SK-N-MC (cell line): ENCODE results near the gene ERGIC1.
"Not testable (repeated sequence)": the region's sequence is repeated elsewhere in the genome, so short reads cannot be mapped to it uniquely, and the experiment has no call there.

ENCODE experiments used
- DNase-seq: peaks from one replicate; pipeline ENCODE4 v3.0.0-alpha.2; 2011; ENCODE audit warnings: low read depth, low spot score
- H3K27ac ChIP-seq: fragments of 200-600 bp; sonication (generic); 2 replicates; pipeline ENCODE4 v1.5.1; 2016; ENCODE audit warnings: mixed run types
- H3K36me3 ChIP-seq: fragments of 200-600 bp; sonication (generic); 2 replicates; pipeline ENCODE4 v1.6.1; 2017; ENCODE audit warnings: antibody characterized with exemption, low read length, mixed read lengths; ENCODE audit not compliant: insufficient read depth
- H3K4me3 ChIP-seq: fragments of 200-600 bp; sonication (generic); 2 replicates; pipeline ENCODE4 v1.5.1; 2016
- H3K9ac ChIP-seq: fragments of 200-600 bp; sonication (generic); 2 replicates; pipeline ENCODE4 v1.8.0; 2017; ENCODE audit warnings: mixed run types, mixed read lengths; ENCODE audit not compliant: insufficient read length
- H3K9me3 ChIP-seq: fragments of 200-600 bp; sonication (generic); 2 replicates; pipeline ENCODE4 v1.6.1; 2017; ENCODE audit warnings: low read depth, mild to moderate bottlenecking, antibody characterized with exemption, low read length, moderate library complexity, mixed read lengths
- EZH2 ChIP-seq: fragments of 200-600 bp; sonication (generic); IDR thresholded peaks from one replicate; pipeline ENCODE4 v1.6.1; 2017; ENCODE audit warnings: antibody characterized with exemption
- FOXP2 ChIP-seq: optimal IDR thresholded peaks from 2 replicates; pipeline ENCODE3; 2011; ENCODE audit warnings: mild to moderate bottlenecking, moderate library complexity; ENCODE audit not compliant: insufficient read depth; ENCODE audit errors: extremely low read length, control extremely low read depth
- POLR2AphosphoS5 ChIP-seq: IDR thresholded peaks from 2 replicates; pipeline ENCODE4 v1.6.1; 2012; ENCODE audit warnings: mild to moderate bottlenecking, low read depth, low read length, borderline replicate concordance

The ERGIC1 gene

GRCh38 chr5:172846249-172846648 is 12.2 kb downstream of the ERGIC1 start:
- Histone ChIP-seq H3K36me3 (no peaks in the 10 kb centered on the region), H3K9ac (no peak overlapping the region), H3K27ac (no peak overlapping the region), H3K4me3 (no peak overlapping the region), H3K9me3 (no peaks in the 10 kb centered on the region)
- DNase-seq, result no peak
- no peak for TF ChIP-seq EZH2
- TF ChIP-seq POLR2AphosphoS5, result no peak
- no peak for TF ChIP-seq FOXP2

- TF ChIP-seq EZH2 (no peak), POLR2AphosphoS5 (no peak), FOXP2 (no peak)
- Histone ChIP-seq H3K9me3 (no peaks in the 10 kb centered on the region), H3K36me3 (no peaks in the 10 kb centered on the region), H3K4me3 (no peak overlapping the region), H3K27ac (no peak overlapping the region), H3K9ac (no peak overlapping the region)
- no peak for DNase-seq
These were observed 12.6 kb downstream of the ERGIC1 start for GRCh38 chr5:172846677-172847076.

GRCh38 chr5:172847584-172847983 is 13.5 kb downstream of the ERGIC1 start:
- H3K9ac ChIP-seq, H3K4me3 ChIP-seq, DNase-seq, H3K36me3 ChIP-seq, H3K9me3 ChIP-seq, H3K27ac ChIP-seq: not testable (repeated sequence)

GRCh38 chr5:172848419-172848818 is 14.4 kb downstream of the ERGIC1 start:
- Histone ChIP-seq H3K4me3 (no peak overlapping the region), H3K27ac (no peak overlapping the region), H3K36me3 (no peaks in the 10 kb centered on the region), H3K9ac (no peak overlapping the region), H3K9me3 (no peaks in the 10 kb centered on the region)
- DNase-seq, result no peak
- TF ChIP-seq FOXP2 (no peak), POLR2AphosphoS5 (no peak)

- H3K27ac ChIP-seq, result no peak overlapping the region
- H3K36me3 ChIP-seq, result no peaks in the 10 kb centered on the region
- H3K4me3 ChIP-seq, result no peak overlapping the region
- H3K9ac ChIP-seq, result no peak overlapping the region
- DNase-seq, result no peak
- H3K9me3 ChIP-seq, result no peaks in the 10 kb centered on the region
- TF ChIP-seq FOXP2, result no peak
- no peak for TF ChIP-seq EZH2
- TF ChIP-seq POLR2AphosphoS5, result no peak
These were observed 15.8 kb downstream of the ERGIC1 start for GRCh38 chr5:172849606-172850453.

GRCh38 chr5:172850454-172850797 is 16.4 kb downstream of the ERGIC1 start:
- DNase-seq, result no peak
- Histone ChIP-seq H3K9me3 (no peaks in the 10 kb centered on the region), H3K9ac (no peak overlapping the region), H3K27ac (no peak overlapping the region), H3K36me3 (no peaks in the 10 kb centered on the region), H3K4me3 (no peak overlapping the region)
- TF ChIP-seq EZH2 (no peak), FOXP2 (no peak), POLR2AphosphoS5 (no peak)

GRCh38 chr5:172851254-172851653 is 17.2 kb downstream of the ERGIC1 start:
- DNase-seq, H3K4me3 ChIP-seq, H3K9me3 ChIP-seq, H3K27ac ChIP-seq, H3K9ac ChIP-seq, H3K36me3 ChIP-seq: not testable (repeated sequence)

GRCh38 chr5:172852490-172853354 is 18.7 kb downstream of the ERGIC1 start:
- Histone ChIP-seq H3K4me3 (no peak overlapping the region), H3K36me3 (no peaks in the 10 kb centered on the region), H3K9ac (no peak overlapping the region), H3K9me3 (no peaks in the 10 kb centered on the region), H3K27ac (no peak overlapping the region; the same call in 1 of the 2 replicates)
- no peak for DNase-seq
- no peak for TF ChIP-seq FOXP2

GRCh38 chr5:172853355-172853975 is 19.4 kb downstream of the ERGIC1 start:
- Histone ChIP-seq H3K27ac (peak overlapping the region; percentile 25; the same call in 1 of the 2 replicates), H3K4me3 (no peak overlapping the region), H3K36me3 (no peaks in the 10 kb centered on the region), H3K9me3 (no peaks in the 10 kb centered on the region), H3K9ac (peak overlapping the region; percentile 6)
- no peak for TF ChIP-seq EZH2
- no peak for TF ChIP-seq POLR2AphosphoS5
- TF ChIP-seq FOXP2, result no peak
- no peak for DNase-seq
